Activated CD4-positive, alpha-beta memory T cell treated with anti-CD3 and anti-CD28 coated beads for 36 hours (primary cell): ENCODE results near the gene KRT33B. TPM values are rescaled to one million over a fixed set of nuclear protein-coding genes. Genes with fewer than 3 reads are reported as not detected.
A peak's percentile ranks its signal among the peaks of the same experiment; 100 is the strongest.

Experiments
- CTCF ChIA-PET: fragments of 350-600 bp; sonication (Branson Sonifier 250); formaldehyde crosslinking; loops from one replicate; lab custom pipeline; 2021; ENCODE audit warnings: antibody characterized with exemption, inconsistent platforms; lab: Charles Lee
- POLR2A ChIA-PET: fragments of 350-600 bp; sonication (Branson Sonifier 250); formaldehyde crosslinking; loops from one replicate; lab custom pipeline; 2021; ENCODE audit warnings: antibody characterized with exemption; lab: Charles Lee
- DNase-seq: peaks from one replicate; pipeline ENCODE4 v3.0.0-alpha.2; 2020
- H3K27ac Mint-ChIP-seq: one replicate; pipeline ENCODE4 v1.8.0; 2021; ENCODE audit warnings: mixed read lengths
- H3K27me3 Mint-ChIP-seq: one replicate; pipeline ENCODE4 v1.8.0; 2021; ENCODE audit warnings: mixed read lengths
- H3K36me3 Mint-ChIP-seq: one replicate; pipeline ENCODE4 v1.8.0; 2021; ENCODE audit warnings: mixed read lengths
- H3K4me1 Mint-ChIP-seq: one replicate; pipeline ENCODE4 v1.8.0; 2021; ENCODE audit warnings: low read depth, mixed read lengths
- H3K4me3 Mint-ChIP-seq: one replicate; pipeline ENCODE4 v1.8.0; 2021; ENCODE audit warnings: mild to moderate bottlenecking, mixed read lengths
- H3K9me3 Mint-ChIP-seq: one replicate; pipeline ENCODE4 v1.8.0; 2021; ENCODE audit warnings: mixed read lengths
- intact Hi-C: fragments of 100-400 bp; cut with micrococcal nuclease; formaldehyde crosslinking; loops from one replicate; pipeline ENCODE4 v1.15.1; 2023
- total RNA-seq, 2 experiments: library from RNA; stranded (reverse); gene quantifications; one replicate each; pipeline ENCODE4 v1.2.3, GENCODE V29; 2021

KRT33B gene
- total RNA-seq, 2 experiments from 2014 or later: not detected

DNA sequence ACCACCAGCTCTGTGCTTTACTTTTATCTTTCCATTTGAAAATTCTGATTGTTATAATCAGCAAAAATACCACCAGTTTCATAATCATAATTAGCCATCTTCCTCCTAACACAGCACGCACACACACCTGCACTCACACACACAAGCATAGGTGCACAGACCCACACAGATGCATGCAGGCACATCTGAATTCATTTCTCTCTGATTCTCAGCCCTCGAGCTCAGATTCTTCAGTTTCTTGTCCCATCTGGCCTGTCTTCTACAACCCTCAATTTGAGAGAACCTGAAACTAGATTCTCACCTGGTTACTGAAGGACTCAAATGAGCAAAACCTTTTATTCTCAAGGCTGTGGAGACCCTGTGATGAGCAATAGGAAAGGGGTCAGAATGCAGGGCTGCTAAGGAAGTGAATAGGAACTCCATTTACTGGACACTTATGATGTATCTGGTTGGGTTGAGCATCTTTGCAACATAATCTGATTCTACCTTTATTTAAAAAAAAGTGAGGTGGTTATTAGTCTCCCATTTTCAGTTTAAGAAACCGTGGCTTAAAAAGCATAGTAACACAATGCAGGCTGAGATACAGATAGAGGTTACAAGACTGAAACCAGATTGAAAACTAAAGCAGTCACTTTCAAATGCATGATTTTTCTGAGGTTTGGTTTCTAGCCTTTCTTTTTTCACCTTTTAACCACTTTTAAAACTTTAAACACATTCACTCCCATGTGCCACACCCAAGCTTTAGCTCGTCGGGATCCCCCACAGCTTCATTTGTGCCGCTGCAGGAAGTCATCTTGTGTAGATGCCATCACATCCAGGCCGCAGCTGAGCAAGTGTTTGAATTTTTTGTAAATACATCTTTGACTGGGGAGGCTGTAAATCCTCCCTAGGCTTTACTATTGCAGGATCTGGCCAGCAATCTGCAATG is 28.4 kb downstream of the KRT33B start:
- H3K4me1 Mint-ChIP-seq: peaks cover 62% of the 10 kb centered on the region
- intact Hi-C loops: loop anchor here (1.0 to 5.0 kb wide), 2 partner anchors 62 to 326 kb away; no protein-coding TSS in a partner anchor
- DNase-seq: peak; percentile 75
- ChIA-PET POLR2A (interaction anchor here (1.5 to 1.8 kb wide), 2 partner anchors 63 to 325 kb away, joined by 4 to 6 read pairs; no protein-coding TSS in a partner anchor), CTCF (interaction anchor here (1.1 to 2.8 kb wide), 4 partner anchors 12 to 308 kb away, joined by 3 to 10 read pairs (median 4); no protein-coding TSS in a partner anchor)
- peak overlapping the region; percentile 68 for H3K27ac Mint-ChIP-seq
- peaks cover 12% of the 10 kb centered on the region for H3K36me3 Mint-ChIP-seq
- peaks cover 1% of the 10 kb centered on the region for H3K27me3 Mint-ChIP-seq
- H3K4me3 Mint-ChIP-seq: peak overlapping the region; percentile 21
- H3K9me3 Mint-ChIP-seq: peaks cover 13% of the 10 kb centered on the region

DNA sequence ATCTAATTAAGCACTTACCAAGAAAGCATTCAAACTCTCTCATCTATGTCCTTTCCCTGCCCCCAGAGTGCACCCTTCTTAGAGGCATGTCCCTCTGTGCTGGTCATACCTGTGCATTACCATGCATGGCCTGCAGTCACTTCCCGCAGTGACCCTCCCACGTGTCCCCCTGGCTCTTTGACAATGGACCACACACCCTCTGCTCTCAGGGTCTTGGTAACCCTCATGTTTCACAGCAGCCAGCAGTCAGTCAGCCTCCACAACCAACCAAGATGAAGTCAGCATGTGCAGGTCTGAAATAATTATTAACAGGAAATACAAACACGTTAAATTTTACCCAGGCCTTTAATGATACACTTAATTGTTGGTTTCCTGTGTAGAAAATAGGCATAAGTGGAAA is 29.1 kb downstream of the KRT33B start:
- Mint-ChIP-seq H3K36me3 (peaks cover 12% of the 10 kb centered on the region), H3K4me1 (peaks cover 69% of the 10 kb centered on the region), H3K27me3 (peaks cover 1% of the 10 kb centered on the region), H3K4me3 (no peak overlapping the region), H3K27ac (no peak overlapping the region), H3K9me3 (peaks cover 13% of the 10 kb centered on the region)
- POLR2A ChIA-PET: interaction anchor here (1.5 to 1.8 kb wide), 2 partner anchors 64 to 326 kb away, joined by 4 to 6 read pairs; no protein-coding TSS in a partner anchor
- intact Hi-C loops: loop anchor here (5.0 kb wide), 1 partner anchor 327 kb away; no protein-coding TSS in a partner anchor
- CTCF ChIA-PET: interaction anchor here (1.3 to 2.8 kb wide), 3 partner anchors 11 to 209 kb away, joined by 3 to 10 read pairs (median 6); no protein-coding TSS in a partner anchor
- no peak for DNase-seq

DNA sequence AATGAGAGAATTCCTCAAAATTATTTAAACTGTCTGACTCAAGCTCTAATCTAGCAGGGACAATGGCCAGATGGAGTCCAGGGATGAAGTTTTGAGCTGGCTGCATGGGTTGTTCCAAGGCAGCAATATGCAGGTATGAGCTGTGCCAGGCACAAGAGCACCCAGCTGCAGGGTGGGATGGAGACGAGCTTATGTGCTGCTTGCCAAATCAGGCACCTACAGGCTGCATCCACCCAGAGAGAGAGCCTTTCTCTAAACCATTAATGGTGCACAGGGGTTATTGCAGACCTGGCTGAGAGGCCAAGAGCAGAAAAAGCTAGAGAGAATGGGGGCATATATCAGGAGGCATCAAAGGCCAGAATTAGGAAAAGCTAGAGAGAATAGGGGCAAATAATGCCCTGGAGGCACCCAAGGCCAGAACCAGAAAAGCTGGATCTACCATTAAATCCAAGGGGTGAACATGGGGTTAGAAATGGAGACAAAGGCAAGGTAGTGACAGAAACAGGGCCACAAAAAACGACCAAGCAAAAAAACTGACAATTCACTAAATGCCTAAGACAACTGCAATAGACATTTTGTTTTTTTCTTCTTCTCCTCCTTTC is 29.9 kb downstream of the KRT33B start:
- no peak overlapping the region for H3K4me3 Mint-ChIP-seq
- CTCF ChIA-PET: interaction anchor here (0.8 to 2.8 kb wide), 3 partner anchors 64 to 309 kb away, joined by 4 to 10 read pairs (median 6); no protein-coding TSS in a partner anchor
- intact Hi-C loops: loop anchor here (2.0 to 5.0 kb wide), 4 partner anchors 31 to 422 kb away; partner anchors contain the start of gene KRTAP16-1
- H3K9me3 Mint-ChIP-seq: peaks cover 13% of the 10 kb centered on the region
- no peak for DNase-seq
- H3K36me3 Mint-ChIP-seq: peaks cover 12% of the 10 kb centered on the region
- POLR2A ChIA-PET: no interaction called here
- peaks cover 1% of the 10 kb centered on the region for H3K27me3 Mint-ChIP-seq
- H3K4me1 Mint-ChIP-seq: peaks cover 78% of the 10 kb centered on the region
- H3K27ac Mint-ChIP-seq: peak overlapping the region; percentile 68

DNA sequence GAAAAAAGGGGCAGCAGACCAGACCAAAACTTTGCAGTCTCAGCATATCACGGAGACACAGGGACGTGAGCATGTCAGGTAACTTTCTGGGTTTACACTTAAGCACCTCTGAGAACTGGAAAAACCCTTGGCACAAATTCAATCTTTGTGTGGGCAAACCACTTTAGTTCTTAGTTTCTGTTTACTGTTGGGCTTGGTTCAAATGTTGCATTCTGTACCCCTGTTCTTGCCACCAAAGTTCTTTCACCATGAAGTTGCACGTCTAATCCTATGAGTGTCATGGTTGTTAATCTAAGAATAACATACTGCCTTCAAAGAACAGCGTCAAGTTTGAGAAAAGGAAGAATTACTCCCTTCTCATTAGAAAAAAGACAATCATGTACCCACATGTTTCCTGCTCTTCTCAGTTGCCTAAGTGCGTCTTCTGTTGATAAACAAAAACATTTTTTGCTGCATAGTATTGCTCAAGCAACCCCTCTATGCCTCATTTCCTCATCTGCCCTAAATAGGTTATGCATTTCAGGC is 30.6 kb downstream of the KRT33B start:
- intact Hi-C loops: loop anchor here (2.0 to 5.0 kb wide), 3 partner anchors 30 to 422 kb away; partner anchors contain the start of gene KRTAP16-1
- Mint-ChIP-seq H3K9me3 (peaks cover 13% of the 10 kb centered on the region), H3K27me3 (peaks cover 1% of the 10 kb centered on the region), H3K4me1 (peaks cover 80% of the 10 kb centered on the region), H3K27ac (peak overlapping the region; percentile 68), H3K36me3 (peaks cover 12% of the 10 kb centered on the region), H3K4me3 (no peak overlapping the region)
- peak; percentile 43 for DNase-seq
- POLR2A ChIA-PET: no interaction called here
- CTCF ChIA-PET: interaction anchor here (2.8 kb wide), 1 partner anchor 65 kb away, joined by 10 read pairs; no protein-coding TSS in a partner anchor

DNA sequence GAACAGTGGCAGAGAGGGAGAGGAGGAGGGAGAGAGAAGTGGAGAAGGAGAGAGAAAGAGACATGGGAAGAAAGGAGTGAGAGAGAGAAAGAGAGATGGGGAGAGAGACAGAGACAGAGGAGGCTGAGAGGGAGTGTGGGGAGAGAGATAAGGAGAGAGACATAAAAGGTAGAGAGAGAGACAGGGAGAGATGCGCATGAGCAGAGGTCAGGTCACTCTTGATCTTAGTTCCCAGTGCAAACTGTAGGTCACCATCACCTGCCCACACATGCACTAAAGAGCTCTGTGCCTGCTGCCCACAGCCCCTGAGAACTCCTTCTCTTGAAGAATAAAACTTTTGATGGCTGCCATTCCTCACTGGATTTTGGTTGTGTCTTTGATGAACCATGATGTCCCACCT is 33.9 kb downstream of the KRT33B start:
- Mint-ChIP-seq H3K36me3 (no peaks in the 10 kb centered on the region), H3K9me3 (no peaks in the 10 kb centered on the region), H3K4me3 (no peak overlapping the region), H3K27me3 (no peaks in the 10 kb centered on the region), H3K27ac (no peak overlapping the region), H3K4me1 (peaks cover 63% of the 10 kb centered on the region)
- CTCF ChIA-PET: no interaction called here
- intact Hi-C loops: loop anchor here (5.0 kb wide), 2 partner anchors 162 to 418 kb away; no protein-coding TSS in a partner anchor
- POLR2A ChIA-PET: no interaction called here
- DNase-seq: no peak

DNA sequence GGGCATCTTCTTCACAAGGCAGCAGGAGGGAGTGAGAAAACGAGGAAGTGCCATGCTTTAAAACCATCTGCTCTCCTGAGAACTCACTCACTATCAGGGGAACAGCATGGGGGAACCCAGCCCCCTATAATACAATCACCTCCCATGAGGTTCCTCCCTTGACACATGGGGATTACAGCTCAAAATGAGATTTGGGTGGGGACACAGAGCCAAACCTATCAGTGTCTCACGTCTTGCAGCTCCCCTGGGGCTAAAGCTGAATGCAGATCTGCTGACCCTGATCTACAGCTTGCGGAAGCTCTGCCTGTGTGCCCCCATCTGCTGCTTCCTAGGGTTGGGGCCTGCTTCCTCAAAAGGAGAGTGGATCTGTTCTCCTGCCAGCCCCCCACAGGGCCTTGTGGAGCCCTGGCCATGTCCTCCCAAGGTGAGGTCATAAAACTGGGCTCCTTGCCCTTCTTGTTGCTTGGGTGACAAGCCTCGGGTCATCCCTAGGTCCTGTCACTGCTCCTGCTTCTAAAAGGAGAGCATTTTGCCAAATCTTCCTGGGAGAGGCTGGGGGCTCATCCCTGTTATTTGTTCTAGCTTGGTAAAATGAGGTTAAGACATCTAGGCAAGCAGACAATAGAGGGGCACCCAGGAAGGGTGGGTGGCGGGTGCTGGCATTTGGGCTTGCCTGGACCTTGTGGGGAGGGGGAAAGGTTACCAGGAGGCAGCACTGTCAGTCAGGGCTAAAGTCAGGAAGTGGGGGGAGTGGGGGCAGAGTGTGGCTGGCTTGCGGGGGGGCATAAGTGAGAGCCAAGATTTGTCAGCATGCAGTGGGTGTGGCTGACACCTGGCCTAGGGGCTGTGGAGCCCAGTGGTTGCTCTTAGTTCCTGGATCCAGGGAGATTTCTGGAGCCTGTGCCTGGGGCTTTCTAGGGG is 35.0 kb downstream of the KRT33B start:
- Mint-ChIP-seq H3K4me3 (no peak overlapping the region), H3K27ac (no peak overlapping the region), H3K27me3 (no peaks in the 10 kb centered on the region), H3K4me1 (peaks cover 52% of the 10 kb centered on the region), H3K36me3 (no peaks in the 10 kb centered on the region), H3K9me3 (no peaks in the 10 kb centered on the region)
- ChIA-PET POLR2A (no interaction called here), CTCF (interaction anchor here (1.3 to 2.1 kb wide), 3 partner anchors 13 to 314 kb away, joined by 3 to 6 read pairs (median 4); no protein-coding TSS in a partner anchor)
- intact Hi-C loops: loop anchor here (5.0 kb wide), 2 partner anchors 163 to 417 kb away; no protein-coding TSS in a partner anchor
- no peak for DNase-seq

DNA sequence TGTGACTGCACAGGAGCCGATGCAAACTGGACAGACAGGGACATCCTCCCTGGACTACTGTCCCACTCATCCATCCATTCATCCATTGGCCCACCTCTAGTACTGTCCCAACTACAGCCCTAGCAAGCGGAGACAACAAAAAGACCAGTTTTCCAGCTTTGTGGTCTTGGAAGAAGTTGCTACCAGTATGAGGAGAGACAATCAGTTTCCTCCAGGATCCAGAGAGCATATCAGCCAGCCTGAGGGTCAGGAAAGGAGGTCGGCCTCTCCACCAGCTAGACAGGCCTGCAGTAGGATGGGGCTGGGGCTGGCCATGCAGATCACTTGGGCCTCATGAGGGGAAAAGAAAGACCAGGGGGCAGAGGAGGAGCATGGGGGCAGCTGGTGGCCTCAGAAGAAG is 35.8 kb downstream of the KRT33B start:
- H3K36me3 Mint-ChIP-seq: no peaks in the 10 kb centered on the region
- ChIA-PET POLR2A (no interaction called here), CTCF (interaction anchor here (0.6 to 2.1 kb wide), 4 partner anchors 12 to 477 kb away, joined by 3 to 6 read pairs (median 4); no protein-coding TSS in a partner anchor)
- no peaks in the 10 kb centered on the region for H3K9me3 Mint-ChIP-seq
- H3K4me3 Mint-ChIP-seq: no peak overlapping the region
- intact Hi-C loops: no loop called here
- peaks cover 46% of the 10 kb centered on the region for H3K4me1 Mint-ChIP-seq
- no peak for DNase-seq
- H3K27me3 Mint-ChIP-seq: no peaks in the 10 kb centered on the region
- no peak overlapping the region for H3K27ac Mint-ChIP-seq

DNA sequence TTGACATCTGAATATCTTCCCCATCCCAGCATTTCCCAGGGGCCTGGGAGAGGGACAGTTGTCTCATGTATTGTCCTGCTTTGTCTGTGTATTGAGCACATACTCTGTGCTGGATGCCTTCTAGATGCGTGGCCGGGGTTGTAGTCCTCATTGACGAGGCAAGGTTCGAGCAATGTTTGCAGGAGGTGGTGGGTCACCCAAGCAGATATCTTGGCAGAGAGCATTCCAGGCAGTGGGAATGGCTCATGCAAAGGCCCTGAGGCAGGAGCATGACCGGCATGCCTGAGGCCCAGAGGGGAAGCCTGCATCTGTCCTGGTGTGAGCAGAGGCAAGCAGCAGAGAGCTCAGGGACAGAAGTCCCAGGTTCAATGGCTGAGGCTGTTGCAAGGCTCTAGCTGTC is 36.5 kb downstream of the KRT33B start:
- CTCF ChIA-PET: interaction anchor here (0.6 to 2.1 kb wide), 2 partner anchors 11 to 476 kb away, joined by 3 to 6 read pairs; no protein-coding TSS in a partner anchor
- H3K9me3 Mint-ChIP-seq: no peaks in the 10 kb centered on the region
- POLR2A ChIA-PET: no interaction called here
- no peak for DNase-seq
- no peaks in the 10 kb centered on the region for H3K36me3 Mint-ChIP-seq
- peaks cover 44% of the 10 kb centered on the region for H3K4me1 Mint-ChIP-seq
- no peak overlapping the region for H3K4me3 Mint-ChIP-seq
- intact Hi-C loops: no loop called here
- no peak overlapping the region for H3K27ac Mint-ChIP-seq
- no peaks in the 10 kb centered on the region for H3K27me3 Mint-ChIP-seq

DNA sequence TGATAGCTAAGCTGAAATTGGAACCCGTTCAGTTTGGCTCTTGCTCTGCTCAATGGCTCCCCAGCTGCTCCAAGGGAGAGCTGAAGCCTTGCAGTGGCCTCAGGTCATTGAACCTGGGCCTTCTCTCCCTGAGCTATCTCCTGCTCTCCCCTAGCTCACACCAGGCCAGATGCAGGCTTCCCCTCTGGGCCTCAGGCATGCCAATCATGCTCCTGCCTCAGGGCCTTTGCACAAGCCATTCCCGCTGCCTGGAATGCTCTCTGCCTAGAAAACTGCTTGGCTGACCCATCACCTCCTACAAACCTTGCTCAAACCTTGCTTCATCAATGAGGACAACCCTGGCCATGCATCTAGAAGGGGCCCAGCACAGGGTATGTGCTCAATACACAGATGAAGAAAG is 37.4 kb downstream of the KRT33B start:
- DNase-seq: no peak
- no peaks in the 10 kb centered on the region for H3K27me3 Mint-ChIP-seq
- intact Hi-C loops: no loop called here
- POLR2A ChIA-PET: no interaction called here
- H3K4me1 Mint-ChIP-seq: peaks cover 44% of the 10 kb centered on the region
- CTCF ChIA-PET: interaction anchor here (1.3 to 2.5 kb wide), 2 partner anchors 10 to 217 kb away, joined by 4 to 15 read pairs; no protein-coding TSS in a partner anchor
- no peak overlapping the region for H3K4me3 Mint-ChIP-seq
- no peaks in the 10 kb centered on the region for H3K36me3 Mint-ChIP-seq
- H3K9me3 Mint-ChIP-seq: no peaks in the 10 kb centered on the region
- no peak overlapping the region for H3K27ac Mint-ChIP-seq

DNA sequence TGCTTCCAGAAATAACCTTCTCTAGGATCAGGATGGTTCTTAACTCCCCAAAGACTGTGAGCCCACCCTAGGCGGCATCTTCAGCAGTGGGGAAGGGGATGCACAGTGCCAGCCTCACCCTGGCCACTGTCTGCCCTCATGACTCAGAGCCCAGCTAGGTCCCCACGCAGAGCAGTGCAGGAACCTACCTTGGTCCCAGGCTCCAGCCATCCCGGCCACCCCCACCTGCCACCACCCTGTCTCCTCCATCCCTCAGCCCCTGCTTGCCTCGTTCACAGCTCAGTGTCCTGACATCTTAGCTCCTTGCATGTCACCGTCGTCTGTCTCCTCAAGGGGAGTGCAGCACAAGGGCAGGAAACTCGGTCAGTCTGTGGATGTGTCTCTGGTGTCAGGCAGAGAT is 38.0 kb downstream of the KRT33B start:
- Mint-ChIP-seq H3K4me1 (peaks cover 51% of the 10 kb centered on the region), H3K27me3 (no peaks in the 10 kb centered on the region), H3K36me3 (no peaks in the 10 kb centered on the region), H3K27ac (no peak overlapping the region), H3K4me3 (no peak overlapping the region), H3K9me3 (no peaks in the 10 kb centered on the region)
- CTCF ChIA-PET: interaction anchor here (1.3 to 2.5 kb wide), 2 partner anchors 9 to 217 kb away, joined by 4 to 15 read pairs; no protein-coding TSS in a partner anchor
- POLR2A ChIA-PET: no interaction called here
- no peak for DNase-seq
- intact Hi-C loops: no loop called here
